HuH-7.5 (cell line): ENCODE results near the gene RGS12.
A peak's percentile ranks its signal among the peaks of the same experiment; 100 is the strongest.

Source experiments
- DNase-seq: peaks from one replicate; pipeline ENCODE4 v3.0.0; 2011; ENCODE audit warnings: low spot score

The RGS12 gene

GRCh38 chr4:3283916-3284315, 8.9 kb upstream of the RGS12 start:
- no peak for DNase-seq

DNA sequence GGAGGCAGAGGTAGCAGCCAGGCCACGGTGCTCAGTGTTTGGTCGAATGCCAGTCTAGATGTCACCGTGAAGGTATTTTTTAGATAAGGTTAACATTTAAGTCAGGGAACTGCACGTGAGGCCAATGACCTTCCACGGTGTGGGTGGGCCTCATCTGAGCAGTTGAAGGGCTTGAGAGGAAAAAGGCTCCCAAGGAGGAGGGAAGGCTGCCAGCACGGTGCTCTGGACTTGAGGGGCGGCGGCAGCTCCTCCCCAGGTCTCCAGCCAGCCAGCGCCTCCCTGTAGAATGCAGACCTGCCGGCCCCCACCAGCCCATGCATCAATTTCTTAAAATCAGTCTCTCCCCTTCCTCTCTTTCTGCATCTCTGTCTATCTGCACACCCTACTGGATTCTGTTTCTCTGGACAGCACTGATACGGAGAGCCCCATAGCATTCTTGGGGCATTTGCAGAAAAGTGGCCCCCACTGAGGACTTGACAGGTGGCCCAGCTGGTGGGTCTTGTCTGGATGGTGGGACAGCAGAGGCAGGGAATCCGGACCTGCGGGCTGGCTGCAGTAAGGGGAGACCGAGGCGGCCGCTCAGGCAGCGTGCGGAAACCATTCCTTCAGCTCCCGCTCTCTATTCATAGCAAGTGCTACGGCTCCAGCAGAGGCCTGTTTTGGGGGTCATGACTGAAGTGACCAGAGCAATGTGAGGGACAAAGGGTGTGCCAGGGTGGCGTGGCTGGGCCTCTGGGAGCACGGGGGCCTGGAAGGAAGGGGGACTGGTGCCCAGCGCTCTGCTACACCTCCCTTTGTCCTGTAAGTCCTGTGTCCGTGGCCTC, 7.9 kb upstream of the RGS12 start:
- no peak for DNase-seq

DNA sequence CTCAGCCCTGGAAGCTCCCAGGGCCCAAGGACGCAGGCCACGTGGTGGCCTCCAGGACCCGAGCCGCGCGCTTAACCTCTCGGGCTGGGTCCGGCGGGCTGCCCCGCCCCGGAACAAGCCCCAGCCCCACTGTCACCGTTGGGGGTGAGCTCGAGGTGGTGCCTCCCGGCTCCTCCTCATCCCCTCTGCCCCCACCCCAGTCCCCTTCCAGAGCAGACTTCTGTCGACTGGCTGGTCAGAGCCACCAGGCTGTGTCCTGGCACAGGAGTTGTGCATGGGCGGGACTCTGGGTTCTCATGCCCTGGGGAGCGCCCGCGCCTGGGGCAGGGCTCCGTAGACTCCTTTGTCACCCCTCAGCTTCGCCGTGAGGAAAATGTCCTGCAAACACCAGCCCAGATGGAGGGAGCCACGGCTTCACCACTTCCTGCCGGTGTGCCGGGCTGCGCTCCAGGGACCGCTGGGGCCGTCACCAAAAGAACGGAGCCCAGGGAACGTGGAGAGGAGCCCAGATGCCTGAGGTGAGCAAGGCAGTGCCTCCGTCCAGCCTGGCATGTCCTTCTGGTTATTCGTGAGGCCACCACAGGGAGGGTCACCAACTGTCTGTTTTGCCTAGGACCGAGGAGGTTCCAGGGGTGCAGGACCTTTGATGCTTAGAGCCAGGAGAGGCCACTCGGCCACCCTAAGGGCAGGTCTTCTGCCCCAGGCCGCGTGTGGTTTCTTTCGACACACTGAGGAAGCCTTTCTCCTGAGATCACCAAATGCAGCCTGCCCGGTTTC, 7.1 kb upstream of the RGS12 start:
- no peak for DNase-seq

DNA sequence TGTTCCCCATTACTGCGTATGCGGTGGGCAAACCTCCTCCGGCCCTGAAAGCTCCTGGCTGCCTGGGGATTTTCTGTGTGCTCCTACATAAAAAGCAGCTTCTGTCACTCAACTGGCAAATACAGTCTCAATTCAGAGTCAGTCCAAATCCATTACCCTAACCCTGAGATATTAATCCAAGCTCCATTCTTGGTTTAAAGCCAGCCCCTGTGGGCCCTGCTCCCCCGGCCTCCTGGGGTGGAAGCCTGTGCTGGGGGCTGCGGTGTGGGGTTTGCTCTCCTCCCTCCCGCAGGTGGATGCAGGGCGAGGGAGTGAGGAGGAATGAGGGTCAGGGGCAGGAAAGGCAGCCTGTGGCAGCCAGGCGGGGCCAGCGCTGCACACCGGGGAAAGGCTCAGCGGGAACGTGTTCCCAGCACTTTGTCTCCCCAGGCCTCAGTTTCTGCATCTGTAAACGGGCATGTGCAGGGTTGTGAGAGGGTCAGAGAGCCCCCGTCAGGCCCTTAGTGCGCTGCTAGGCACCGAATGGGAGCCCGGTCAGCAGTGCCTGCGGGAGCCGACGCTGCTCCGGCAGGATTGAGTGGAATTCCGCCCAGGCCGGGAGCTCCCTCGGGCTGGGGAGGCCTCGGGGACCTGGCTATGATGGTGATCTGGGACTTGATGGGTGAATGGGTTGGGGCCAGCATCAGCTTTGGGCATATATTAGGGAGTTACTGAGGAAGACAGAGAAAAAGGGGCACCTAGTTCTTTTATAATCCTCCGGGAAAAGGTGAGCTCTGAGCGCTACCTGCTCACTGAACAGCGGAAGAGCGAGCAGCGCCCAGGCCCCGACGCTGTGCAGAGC, 6.3 kb upstream of the RGS12 start:
- DNase-seq, result peak; percentile 65

DNA sequence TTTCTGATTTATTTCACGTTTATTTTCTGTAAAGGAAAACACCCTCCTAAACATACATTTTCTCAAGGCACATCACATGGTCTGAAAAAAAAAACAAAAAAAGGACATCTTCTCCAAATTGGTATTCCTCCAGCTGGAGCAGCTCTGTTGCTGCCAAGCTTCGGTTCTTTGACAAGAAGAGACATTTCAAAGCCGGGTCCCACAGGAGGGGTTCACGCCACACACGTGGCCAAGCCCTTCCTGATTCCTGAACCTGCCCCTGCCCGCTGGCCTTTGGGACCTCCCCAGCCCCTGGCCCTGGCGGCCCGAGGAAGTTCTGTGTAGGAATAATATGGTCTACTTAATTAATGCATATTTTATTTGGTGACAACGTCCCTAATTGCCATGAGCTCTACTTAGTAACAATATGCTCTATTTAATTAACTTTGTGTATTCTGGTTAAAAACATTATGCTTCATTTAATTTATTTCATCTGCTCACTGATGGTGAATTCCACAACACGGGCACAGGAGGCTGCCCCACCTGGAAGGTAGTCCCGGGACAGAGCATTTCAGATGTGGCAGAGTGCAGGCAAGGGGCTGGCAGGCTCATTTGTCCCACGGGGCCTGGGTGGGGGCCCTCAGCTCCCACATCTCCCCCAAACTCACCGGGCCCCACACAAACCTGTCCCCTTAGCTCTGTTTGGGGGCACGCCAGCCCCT, 5.4 kb upstream of the RGS12 start:
- no peak for DNase-seq

GRCh38 chr4:3287972-3288570, 4.8 kb upstream of the RGS12 start:
- DNase-seq, result no peak

- no peak for DNase-seq
Observed at GRCh38 chr4:3288571-3289094, 4.2 kb upstream of the RGS12 start.

- no peak for DNase-seq
Observed at GRCh38 chr4:3290476-3290875, 2.3 kb upstream of the RGS12 start.

DNA sequence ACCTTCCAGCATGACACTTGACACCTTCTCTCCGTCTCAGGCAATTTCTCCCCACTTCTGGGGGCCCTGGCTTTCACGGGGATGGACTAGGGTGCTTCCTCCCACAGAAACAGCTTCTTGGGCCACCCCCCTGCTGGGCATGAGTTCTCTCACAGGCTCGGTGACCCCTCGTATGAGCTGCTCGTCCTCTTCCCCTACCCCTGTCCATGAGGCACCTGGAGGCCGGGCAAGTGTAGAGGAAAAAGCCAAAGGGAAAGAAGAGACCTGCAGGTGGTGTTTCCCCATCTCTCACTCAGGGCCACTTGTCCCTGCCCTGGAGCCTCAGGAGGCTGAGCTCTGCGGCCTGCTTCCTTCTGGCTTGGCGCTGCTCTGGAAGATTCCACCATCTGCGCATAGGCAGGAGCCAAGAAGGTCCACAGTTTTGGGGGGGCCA, 1.9 kb upstream of the RGS12 start:
- no peak for DNase-seq

GRCh38 chr4:3291411-3291968, 1.3 kb upstream of the RGS12 start:
- peak; percentile 65 for DNase-seq

DNA sequence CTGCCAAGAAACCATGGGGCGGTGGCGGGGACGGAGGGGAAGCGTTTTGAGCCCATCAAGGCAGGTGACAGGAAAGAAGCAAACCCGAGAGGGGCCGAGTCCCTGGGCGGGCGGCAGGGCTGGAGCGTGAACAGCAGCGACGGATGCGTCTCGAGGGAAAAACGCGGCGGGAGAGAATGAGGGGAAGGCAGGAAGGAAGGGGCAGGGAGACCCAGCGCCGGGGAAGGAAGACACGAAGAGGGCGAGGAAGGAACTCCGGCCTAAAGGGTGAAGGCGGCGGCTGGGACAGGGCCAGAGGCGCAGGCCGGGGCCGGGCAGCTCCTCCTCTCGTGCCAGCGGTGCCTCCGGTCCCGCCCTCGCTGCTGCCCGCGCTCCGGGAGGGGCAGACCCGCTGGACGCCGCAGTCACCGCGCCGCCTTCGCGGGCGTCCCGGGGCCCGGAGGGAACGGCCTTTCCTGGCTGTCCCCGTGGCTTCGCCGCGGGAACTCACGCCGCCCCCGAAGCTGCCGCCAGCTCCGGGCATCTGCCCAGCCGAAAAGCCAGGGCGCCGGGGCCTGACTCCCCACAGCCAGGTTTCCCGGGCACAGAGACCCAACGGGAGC, 751 bp upstream of the RGS12 start:
- peak; percentile 72 for DNase-seq

GRCh38 chr4:3293401-3294391, 875 bp downstream of the RGS12 start:
- DNase-seq, result no peak

GRCh38 chr4:3294401-3295241, 1.8 kb downstream of the RGS12 start:
- no peak for DNase-seq

DNA sequence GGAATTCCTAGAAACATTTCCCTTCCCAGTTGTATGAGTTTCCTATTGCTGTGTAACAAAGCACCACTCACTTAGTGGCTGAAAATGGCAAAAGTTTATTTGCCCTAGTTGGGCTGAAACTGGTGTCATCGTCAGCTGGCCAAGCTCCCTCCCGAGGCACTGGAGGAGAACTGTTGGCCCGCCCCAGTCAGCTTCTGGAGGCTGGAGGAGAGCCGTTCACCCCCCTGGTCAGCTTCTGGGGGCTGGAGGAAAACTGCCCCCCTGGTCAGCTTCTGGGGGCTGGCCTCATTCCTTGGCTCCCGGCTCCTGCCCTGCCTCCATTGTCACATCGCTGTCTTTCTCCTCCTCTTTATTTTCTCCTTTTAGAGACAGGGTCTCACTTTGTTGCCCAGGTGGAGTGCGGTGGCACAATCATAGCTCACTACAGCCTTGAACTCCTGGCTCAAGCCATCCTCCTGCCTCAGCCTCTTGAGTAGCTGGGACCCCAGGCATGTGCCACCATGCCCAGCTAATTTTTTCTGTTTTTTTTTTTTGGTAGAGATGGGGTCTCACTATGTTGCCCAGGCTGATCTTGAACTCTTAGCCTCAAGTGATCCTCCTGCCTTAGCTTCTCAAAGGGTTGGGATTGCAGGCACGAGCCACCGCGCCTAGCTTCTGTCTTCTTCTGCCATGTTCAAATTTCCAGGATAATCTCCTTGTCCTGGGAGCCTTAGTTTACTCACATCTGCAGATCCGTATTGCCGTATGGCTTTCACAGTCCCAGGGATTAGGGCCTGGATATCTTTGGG, 3.2 kb downstream of the RGS12 start:
- DNase-seq, result no peak

DNA sequence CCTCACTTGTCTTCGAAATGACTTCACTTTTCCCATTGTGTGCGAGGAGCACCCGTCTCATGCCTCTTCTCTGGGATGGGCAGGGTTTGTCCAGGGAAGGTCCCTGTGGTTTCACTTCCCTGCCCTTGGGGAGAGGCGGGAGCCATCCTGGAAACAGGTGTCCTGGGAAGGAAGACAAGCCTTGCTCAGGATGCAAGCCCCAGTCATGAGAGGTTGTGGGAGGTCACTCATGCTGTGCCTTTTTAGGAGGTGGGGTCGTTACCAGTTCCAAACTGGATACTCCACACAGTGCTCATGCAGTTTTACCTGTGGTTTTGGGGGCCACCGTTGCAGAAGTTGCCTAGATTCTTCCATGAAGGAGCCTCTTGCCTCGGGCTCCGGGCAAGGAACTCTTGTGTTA, 3.8 kb downstream of the RGS12 start:
- no peak for DNase-seq

- no peak for DNase-seq
Observed at GRCh38 chr4:3297066-3297859, 4.4 kb downstream of the RGS12 start.
